Measurements from ENCODE around the gene DRD1.
"Not testable (repeated sequence)": the region's sequence is repeated elsewhere in the genome, so short reads cannot be mapped to it uniquely, and the experiment has no call there.

The DRD1 gene

DNA sequence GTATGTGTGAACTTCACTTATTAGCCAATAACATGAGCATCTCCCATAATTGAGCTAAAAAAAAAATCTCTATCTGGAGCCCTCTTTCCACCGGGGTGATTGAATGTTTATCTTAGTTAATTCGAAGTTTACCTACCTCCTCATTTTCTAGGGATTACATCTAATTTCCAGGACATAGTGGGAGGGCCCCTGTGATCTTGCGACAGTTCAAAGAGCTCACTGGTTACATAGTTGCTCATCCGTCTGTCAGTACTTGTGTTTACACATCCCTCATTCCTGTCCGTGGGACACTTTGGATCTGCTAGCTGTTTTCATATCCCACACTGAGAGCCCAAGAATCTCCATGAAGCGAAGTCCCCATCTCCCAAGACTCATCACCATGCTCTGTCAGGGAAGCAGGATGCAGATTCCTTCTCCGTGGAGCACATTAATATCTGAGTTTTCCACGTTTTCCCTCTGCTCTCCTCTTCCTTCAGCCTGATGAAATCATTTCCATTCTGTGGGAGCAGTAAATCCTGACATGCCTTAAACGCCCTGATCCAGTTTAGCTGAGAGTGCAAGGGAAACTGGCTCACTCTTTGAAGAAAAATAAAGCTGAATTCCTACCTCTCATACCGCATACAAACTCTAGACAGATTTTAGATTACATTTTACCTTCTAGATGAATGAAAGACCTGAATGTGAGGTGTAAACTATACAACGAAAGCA is 24.2 kb upstream of the DRD1 start:
- DNase-seq (ENCODE audit: low read depth in 2 of 2) = no peak

DNA sequence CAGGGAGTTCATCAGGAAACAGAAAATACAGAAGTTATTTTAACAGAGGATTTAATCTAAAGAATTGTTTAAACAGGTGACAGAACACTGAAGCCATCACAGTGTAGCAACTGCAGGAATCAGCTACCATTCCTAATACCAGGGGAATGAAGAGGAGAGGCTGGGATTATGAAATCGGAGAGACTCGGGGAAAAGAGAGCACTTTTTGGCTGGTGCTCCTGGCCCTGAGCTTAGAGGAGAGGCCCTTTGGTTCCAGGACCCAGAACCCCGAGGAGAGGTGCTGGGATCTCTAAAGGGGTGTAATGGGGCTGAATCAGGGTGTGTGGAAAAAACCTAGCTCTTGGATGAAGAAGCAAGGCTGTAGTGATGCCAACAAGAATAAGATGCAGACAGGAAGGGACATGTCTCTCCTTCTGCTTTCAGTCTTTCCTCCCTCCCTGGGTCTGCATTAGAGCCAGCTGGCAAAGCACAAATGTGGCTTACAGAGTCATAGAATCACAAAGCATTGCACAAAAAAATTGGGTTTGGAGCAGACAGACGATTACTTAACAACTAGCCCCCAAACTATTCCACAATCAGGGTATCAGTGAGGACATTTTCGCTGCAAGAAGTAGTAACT is 22.8 kb upstream of the DRD1 start:
- DNase-seq (ENCODE audit: low read depth in 2 of 2) = no peak

DNA sequence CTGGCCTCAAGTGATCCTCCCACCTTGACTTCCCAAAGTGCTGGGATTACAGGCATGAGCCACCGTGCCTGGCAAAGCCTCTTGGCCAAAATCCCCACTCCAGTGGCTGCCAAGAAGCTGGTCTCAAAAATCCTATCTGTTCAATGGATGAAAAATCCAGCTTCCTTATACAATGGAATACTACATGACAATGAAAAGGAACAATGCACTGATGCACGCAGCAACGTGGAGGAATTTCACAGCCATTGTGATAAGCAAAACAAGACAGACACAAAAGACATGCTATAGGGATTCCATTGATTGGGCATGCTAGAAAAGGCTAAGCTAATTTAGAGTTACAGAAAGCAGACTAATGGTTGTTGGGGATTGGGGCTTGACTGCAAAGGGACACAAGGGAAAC is 21.3 kb upstream of the DRD1 start:
- DNase-seq (ENCODE audit: low read depth in 2 of 2) = no peak

- no peak for DNase-seq (ENCODE audit: low read depth in 2 of 2)
Observed at GRCh38 chr5:175464942-175465233, 20.9 kb upstream of the DRD1 start.

DNA sequence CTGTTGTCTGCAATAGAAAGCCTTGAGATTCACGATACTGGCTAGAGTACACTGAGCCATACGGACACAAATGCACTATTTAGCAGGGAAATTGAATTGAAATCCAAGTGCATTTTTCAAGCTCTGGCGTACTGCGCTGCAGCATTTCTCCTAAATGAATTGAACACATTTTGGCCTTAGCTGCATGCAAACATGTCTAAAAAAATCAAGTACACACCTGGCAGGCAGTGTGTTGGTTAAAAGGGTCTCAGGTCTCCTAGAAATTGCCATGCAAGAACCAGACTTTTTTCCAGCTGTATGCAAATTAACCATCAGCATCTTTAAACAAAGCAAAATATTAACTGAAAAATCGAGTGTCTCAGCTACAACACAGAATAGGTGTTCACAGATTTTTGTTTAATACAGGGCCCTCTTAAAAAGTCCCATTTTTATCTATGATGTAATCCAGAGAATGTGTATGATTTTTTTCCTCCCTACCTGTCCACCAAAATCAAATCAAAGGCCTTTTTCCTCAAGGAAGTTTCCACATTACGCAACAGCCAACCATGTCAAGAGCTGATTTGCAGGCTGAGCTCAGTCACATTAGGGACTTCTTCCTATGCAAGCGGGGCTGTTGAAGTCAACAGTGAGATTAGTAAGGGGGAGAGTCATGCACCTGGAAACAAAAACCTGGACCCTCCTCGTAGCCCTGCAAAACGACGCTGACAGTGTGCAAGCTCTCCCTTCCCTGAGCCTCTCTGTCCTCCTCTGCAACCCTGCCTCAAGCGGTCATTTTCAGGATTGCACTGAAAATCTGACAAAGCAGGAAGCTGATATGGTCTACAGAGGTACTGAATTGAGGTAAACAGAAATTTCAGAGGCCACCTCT is 20.3 kb upstream of the DRD1 start:
- no peak for DNase-seq (ENCODE audit: low read depth in 2 of 2)

- DNase-seq (ENCODE audit: low read depth in 2 of 2) = no peak
Observed at GRCh38 chr5:175463641-175464040, 19.7 kb upstream of the DRD1 start.

- no peak for DNase-seq (ENCODE audit: low read depth in 2 of 2)
Observed at GRCh38 chr5:175461370-175461769, 17.4 kb upstream of the DRD1 start.

- no peak for DNase-seq (ENCODE audit: low read depth in 2 of 2)
Observed at GRCh38 chr5:175460552-175460951, 16.6 kb upstream of the DRD1 start.

DNA sequence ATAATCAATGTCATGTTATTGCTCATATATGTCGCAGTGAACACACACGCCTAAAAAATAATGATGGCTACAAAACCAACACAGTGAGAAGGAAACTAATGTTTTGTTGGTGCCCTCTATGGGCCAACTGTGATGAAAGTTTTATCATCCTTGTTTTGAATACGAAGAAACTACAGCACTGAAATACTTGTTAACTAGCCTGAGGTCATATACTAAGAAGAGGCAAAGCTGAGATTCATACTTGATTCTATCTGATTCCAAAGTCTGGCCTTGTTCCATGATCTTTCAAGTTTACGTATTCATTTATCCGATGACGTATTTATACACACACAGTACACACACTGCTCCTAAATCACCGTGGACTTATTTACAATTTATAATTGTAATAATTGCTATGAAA is 16.1 kb upstream of the DRD1 start:
- no peak for DNase-seq (ENCODE audit: low read depth in 2 of 2)

DNA sequence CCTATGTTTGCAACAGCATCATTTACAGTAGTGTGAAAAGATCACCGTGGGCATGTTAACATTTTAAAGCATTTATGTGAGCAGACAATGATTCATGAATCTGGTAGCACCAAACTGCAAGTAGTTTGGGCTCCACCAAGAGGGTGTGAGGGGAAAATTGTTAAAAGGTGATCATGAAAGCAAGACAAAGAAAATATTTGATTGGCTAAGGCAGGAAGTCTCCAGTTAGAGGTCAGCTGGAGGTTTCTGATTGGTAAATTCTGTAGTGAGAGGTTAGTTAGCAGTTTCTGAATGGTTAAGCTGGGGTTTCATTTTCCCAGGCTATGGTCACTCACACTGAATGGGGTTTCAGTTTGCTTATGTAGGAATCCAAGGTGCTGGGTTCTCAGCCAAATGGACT is 13.5 kb upstream of the DRD1 start:
- DNase-seq (ENCODE audit: low read depth in 2 of 2) = no peak

- no peak for DNase-seq (ENCODE audit: low read depth in 2 of 2)
Observed at GRCh38 chr5:175456105-175456742, 12.2 kb upstream of the DRD1 start.

GRCh38 chr5:175454338-175454737 is 10.4 kb upstream of the DRD1 start:
- DNase-seq (ENCODE audit: low read depth in 2 of 2) = not testable (repeated sequence)

DNA sequence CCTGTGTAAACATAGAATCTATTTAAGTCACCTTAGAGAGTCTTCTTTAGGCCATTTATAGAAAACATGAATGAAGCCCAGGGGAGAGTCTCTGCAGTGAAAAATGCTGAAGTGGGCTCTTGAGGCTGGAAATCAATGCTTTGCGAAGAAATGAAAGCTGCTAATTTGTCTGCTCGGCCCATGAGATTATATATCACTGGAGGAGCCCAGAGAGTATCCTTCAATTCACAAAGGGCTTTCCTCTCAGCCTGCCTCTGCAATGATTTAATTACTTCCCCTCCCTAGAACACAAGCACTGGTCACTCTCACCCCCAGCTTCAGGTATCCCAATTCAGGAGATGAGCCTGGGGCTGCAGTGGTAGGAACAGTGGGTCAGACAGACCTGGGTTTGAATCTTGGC is 8.2 kb upstream of the DRD1 start:
- DNase-seq (ENCODE audit: low read depth in 2 of 2) = no peak

DNA sequence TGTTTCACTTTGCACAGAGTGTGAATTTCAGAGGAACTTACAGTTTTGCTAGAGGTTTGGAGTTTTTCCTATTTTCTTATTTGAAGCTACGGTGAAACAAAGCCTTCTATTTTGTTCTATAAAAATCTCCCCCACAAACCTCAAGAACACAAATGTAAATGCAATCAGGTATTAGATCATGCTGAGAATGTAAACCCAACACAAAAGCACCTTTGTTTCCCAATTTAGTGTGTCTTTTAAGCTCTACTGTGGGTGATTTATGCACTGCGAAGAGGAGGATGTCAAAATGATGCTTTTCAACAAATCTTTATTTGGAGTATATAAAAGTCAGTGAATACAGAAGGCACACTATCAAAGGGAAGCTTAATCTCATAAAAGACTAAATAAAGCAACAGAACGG is 4.3 kb upstream of the DRD1 start:
- DNase-seq (ENCODE audit: low read depth in 2 of 2) = no peak

DNA sequence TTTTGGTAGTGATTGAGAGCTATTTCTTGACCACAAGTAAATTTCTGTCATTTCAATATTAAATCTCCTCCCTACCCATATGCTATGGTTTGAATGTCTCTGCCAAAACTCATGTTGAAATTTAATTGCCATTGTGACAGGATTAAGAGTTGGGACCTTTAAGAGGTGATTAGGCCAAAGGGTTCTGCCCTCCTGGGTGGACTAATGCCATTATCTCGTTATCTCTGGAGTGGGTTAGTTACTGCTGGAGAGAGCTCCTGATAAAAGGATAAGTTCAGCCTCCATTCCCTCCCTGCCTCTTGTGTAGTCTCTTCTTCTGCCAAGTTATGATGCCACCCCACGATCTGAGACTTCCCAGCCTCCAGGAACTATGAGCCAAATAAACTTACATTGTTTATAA is 3.6 kb upstream of the DRD1 start:
- DNase-seq (ENCODE audit: low read depth in 2 of 2) = no peak

- not testable (repeated sequence) for DNase-seq (ENCODE audit: low read depth in 2 of 2)
Observed at GRCh38 chr5:175446378-175446777, 2.4 kb upstream of the DRD1 start.

GRCh38 chr5:175444905-175445456 is 999 bp upstream of the DRD1 start:
- no peak for DNase-seq (ENCODE audit: low read depth in 2 of 2)

GRCh38 chr5:175443514-175444059 is 395 bp downstream of the DRD1 start:
- no peak for DNase-seq (ENCODE audit: low read depth in 2 of 2)

DNA sequence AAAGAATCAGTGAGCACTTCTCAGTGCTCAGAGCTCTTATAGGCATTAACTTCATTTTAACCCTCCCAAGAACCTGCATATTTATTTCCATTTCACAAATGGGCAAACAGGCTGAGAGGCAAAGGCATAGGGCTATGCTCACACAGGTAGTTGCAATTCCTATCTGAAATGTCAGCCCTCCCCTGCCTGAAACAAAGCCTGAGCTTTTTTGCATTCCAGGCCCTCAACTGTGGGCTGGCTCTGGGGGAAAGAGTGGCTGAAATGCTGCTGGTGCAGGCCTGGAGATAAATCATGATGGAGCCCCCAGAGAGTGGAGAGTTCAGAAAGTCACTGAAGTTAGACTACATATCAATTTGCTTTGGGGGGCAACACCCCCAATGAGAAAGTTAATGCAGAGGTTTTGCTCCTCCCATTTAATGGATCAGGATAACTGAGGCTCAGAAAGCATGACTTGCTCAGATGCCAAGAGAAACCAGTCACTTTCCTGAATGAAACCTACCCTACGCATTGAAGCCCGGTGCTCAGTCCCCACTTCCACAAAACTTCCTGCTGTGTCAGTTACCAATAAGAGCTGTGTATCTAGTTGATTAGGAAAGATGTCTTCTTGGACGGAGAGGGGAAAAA is 5.6 kb downstream of the DRD1 start:
- DNase-seq (ENCODE audit: low read depth in 2 of 2) = no peak

GRCh38 chr5:175436359-175436758 is 7.6 kb downstream of the DRD1 start:
- no peak for DNase-seq (ENCODE audit: low read depth in 2 of 2)

GRCh38 chr5:175434800-175435199 is 9.2 kb downstream of the DRD1 start:
- no peak for DNase-seq (ENCODE audit: low read depth in 2 of 2)

DNA sequence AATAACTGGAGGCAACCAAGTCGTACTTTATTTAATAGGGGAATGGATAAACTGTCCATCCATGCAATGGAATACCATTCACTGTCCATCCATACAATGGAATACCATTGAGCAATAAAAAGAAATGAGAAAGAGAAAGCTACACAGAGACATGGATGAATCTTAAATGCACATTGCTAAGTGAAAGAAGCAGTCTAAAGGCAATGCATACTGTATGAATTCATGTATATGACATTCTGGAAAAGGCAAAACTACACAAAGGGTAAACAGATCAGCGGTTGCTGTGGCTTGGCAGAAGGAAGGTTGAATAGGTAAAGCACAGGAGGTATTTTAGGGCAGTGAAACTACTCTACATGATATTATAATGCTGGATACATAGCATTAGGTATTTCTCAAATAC is 16.2 kb downstream of the DRD1 start:
- no peak for DNase-seq (ENCODE audit: low read depth in 2 of 2)

All from fibroblast of skin of left biceps (primary cell).